Measurements from ENCODE around the gene FOLR3.
"Not testable (repeated sequence)": the region's sequence is repeated elsewhere in the genome, so short reads cannot be mapped to it uniquely, and the experiment has no call there.

FOLR3 gene

GRCh38 chr11:72141066-72141465, 5.5 kb downstream of the FOLR3 start:
- H3K9ac ChIP-seq (ENCODE audit: low read depth, low read length, poor library complexity): no peak overlapping the region
- H3K27me3 ChIP-seq (ENCODE audit: control insufficient read depth in 3 of 3, insufficient read depth in 3 of 3, low read depth in 1 of 3, low read length in 3 of 3): peaks cover 0 to 7% (median 2%) of the 10 kb centered on the region in 3 experiments
- no peak overlapping the region for H3K4me3 ChIP-seq (ENCODE audit: low read length in 2 of 2)
- H3K4me1 ChIP-seq (ENCODE audit: control insufficient read depth in 2 of 2, insufficient read depth in 1 of 2, low read depth in 1 of 2, low read length in 2 of 2): no peaks in the 10 kb centered on the region
- no peak overlapping the region for H3K27ac ChIP-seq (replicated peaks; ENCODE audit: low read length)
- H3K4ac ChIP-seq (ENCODE audit: low read length): no peak overlapping the region
- H2BK5ac ChIP-seq (ENCODE audit: low read length): no peak overlapping the region
- H3K23ac ChIP-seq (ENCODE audit: low read depth, low read length, poor library complexity): no peak overlapping the region
- no peak overlapping the region for H3K4me2 ChIP-seq (ENCODE audit: insufficient read depth, low read length, poor library complexity, severe bottlenecking)
- H3K14ac ChIP-seq (ENCODE audit: low read length): no peak overlapping the region
- no peak overlapping the region for H4K91ac ChIP-seq (ENCODE audit: low read depth, low read length, poor library complexity)
- H3K9me3 ChIP-seq (replicated peaks in 1 of 2; ENCODE audit: control insufficient read depth in 2 of 2, insufficient read depth in 1 of 2, low read depth in 1 of 2, low read length in 2 of 2): no peaks in the 10 kb centered on the region
- no peak overlapping the region for H2AFZ ChIP-seq (ENCODE audit: low read length)
- H2BK120ac ChIP-seq (ENCODE audit: low read depth, low read length): no peak overlapping the region
- H2BK15ac ChIP-seq (ENCODE audit: low read length): no peak overlapping the region
- no CpG with 5 or more reads among the region's 3 CpGs for WGBS, 2 donors (ENCODE audit: extremely low coverage in 2 of 2, insufficient read length in 2 of 2, insufficient replicate concordance in 1 of 2)
- no peak overlapping the region for H2AK5ac ChIP-seq (ENCODE audit: low read depth, low read length)
- no peak overlapping the region for H2BK12ac ChIP-seq (ENCODE audit: low read length)
- H3K18ac ChIP-seq (ENCODE audit: low read length): no peak overlapping the region
- H3K79me1 ChIP-seq (ENCODE audit: low read depth, low read length): no peaks in the 10 kb centered on the region
- no peak overlapping the region for H4K8ac ChIP-seq (ENCODE audit: low read depth, low read length)
- H3K36me3 ChIP-seq (replicated peaks in 1 of 2; ENCODE audit: control insufficient read depth in 2 of 2, insufficient read depth in 2 of 2, low read length in 2 of 2): no peaks in the 10 kb centered on the region
- no peak for DNase-seq (ENCODE audit: low spot score)

GRCh38 chr11:72142086-72142485, 6.6 kb downstream of the FOLR3 start:
- not testable (repeated sequence) for H3K4me2 ChIP-seq (ENCODE audit: insufficient read depth, low read length, poor library complexity, severe bottlenecking); H3K27me3 ChIP-seq (ENCODE audit: control insufficient read depth in 3 of 3, insufficient read depth in 3 of 3, low read depth in 1 of 3, low read length in 3 of 3); H2BK120ac ChIP-seq (ENCODE audit: low read depth, low read length); H3K36me3 ChIP-seq (replicated peaks in 1 of 2; ENCODE audit: control insufficient read depth in 2 of 2, insufficient read depth in 2 of 2, low read length in 2 of 2); H3K9me3 ChIP-seq (replicated peaks in 1 of 2; ENCODE audit: control insufficient read depth in 2 of 2, insufficient read depth in 1 of 2, low read depth in 1 of 2, low read length in 2 of 2); H2BK5ac ChIP-seq (ENCODE audit: low read length); H2BK15ac ChIP-seq (ENCODE audit: low read length); H2AFZ ChIP-seq (ENCODE audit: low read length); H4K8ac ChIP-seq (ENCODE audit: low read depth, low read length); H3K23ac ChIP-seq (ENCODE audit: low read depth, low read length, poor library complexity); H3K18ac ChIP-seq (ENCODE audit: low read length); H3K4me1 ChIP-seq (ENCODE audit: control insufficient read depth in 2 of 2, insufficient read depth in 1 of 2, low read depth in 1 of 2, low read length in 2 of 2); H3K9ac ChIP-seq (ENCODE audit: low read depth, low read length, poor library complexity); H3K27ac ChIP-seq (replicated peaks; ENCODE audit: low read length); H3K4me3 ChIP-seq (ENCODE audit: low read length in 2 of 2); DNase-seq (ENCODE audit: low spot score); H3K4ac ChIP-seq (ENCODE audit: low read length); H2AK5ac ChIP-seq (ENCODE audit: low read depth, low read length); H3K14ac ChIP-seq (ENCODE audit: low read length); H3K79me1 ChIP-seq (ENCODE audit: low read depth, low read length); H4K91ac ChIP-seq (ENCODE audit: low read depth, low read length, poor library complexity); H2BK12ac ChIP-seq (ENCODE audit: low read length)
- WGBS, 2 donors (ENCODE audit: extremely low coverage in 2 of 2, insufficient read length in 2 of 2, insufficient replicate concordance in 1 of 2): no CpG with 5 or more reads among the region's 1 CpG

- H3K27me3 ChIP-seq (ENCODE audit: control insufficient read depth in 3 of 3, insufficient read depth in 3 of 3, low read depth in 1 of 3, low read length in 3 of 3); H2AK5ac ChIP-seq (ENCODE audit: low read depth, low read length); H3K18ac ChIP-seq (ENCODE audit: low read length); H3K36me3 ChIP-seq (replicated peaks in 1 of 2; ENCODE audit: control insufficient read depth in 2 of 2, insufficient read depth in 2 of 2, low read length in 2 of 2); H3K23ac ChIP-seq (ENCODE audit: low read depth, low read length, poor library complexity); H2BK12ac ChIP-seq (ENCODE audit: low read length); H2BK120ac ChIP-seq (ENCODE audit: low read depth, low read length); H4K91ac ChIP-seq (ENCODE audit: low read depth, low read length, poor library complexity); H3K14ac ChIP-seq (ENCODE audit: low read length); H3K4ac ChIP-seq (ENCODE audit: low read length); H3K79me1 ChIP-seq (ENCODE audit: low read depth, low read length); H2AFZ ChIP-seq (ENCODE audit: low read length); H3K4me2 ChIP-seq (ENCODE audit: insufficient read depth, low read length, poor library complexity, severe bottlenecking); H2BK5ac ChIP-seq (ENCODE audit: low read length); H2BK15ac ChIP-seq (ENCODE audit: low read length); H3K9me3 ChIP-seq (replicated peaks in 1 of 2; ENCODE audit: control insufficient read depth in 2 of 2, insufficient read depth in 1 of 2, low read depth in 1 of 2, low read length in 2 of 2); H3K27ac ChIP-seq (replicated peaks; ENCODE audit: low read length); H4K8ac ChIP-seq (ENCODE audit: low read depth, low read length); H3K4me1 ChIP-seq (ENCODE audit: control insufficient read depth in 2 of 2, insufficient read depth in 1 of 2, low read depth in 1 of 2, low read length in 2 of 2); H3K4me3 ChIP-seq (ENCODE audit: low read length in 2 of 2); H3K9ac ChIP-seq (ENCODE audit: low read depth, low read length, poor library complexity); DNase-seq (ENCODE audit: low spot score): not testable (repeated sequence)
- WGBS, 2 donors (ENCODE audit: extremely low coverage in 2 of 2, insufficient read length in 2 of 2, insufficient replicate concordance in 1 of 2): no CpG with 5 or more reads among the region's 1 CpG
Observed at GRCh38 chr11:72142543-72142942, 7.0 kb downstream of the FOLR3 start.

- H2AFZ ChIP-seq (ENCODE audit: low read length): no peak overlapping the region
- H3K18ac ChIP-seq (ENCODE audit: low read length): no peak overlapping the region
- no peaks in the 10 kb centered on the region for H3K9me3 ChIP-seq (replicated peaks in 1 of 2; ENCODE audit: control insufficient read depth in 2 of 2, insufficient read depth in 1 of 2, low read depth in 1 of 2, low read length in 2 of 2)
- H3K27me3 ChIP-seq (ENCODE audit: control insufficient read depth in 3 of 3, insufficient read depth in 3 of 3, low read depth in 1 of 3, low read length in 3 of 3): peaks cover 0 to 7% (median 0%) of the 10 kb centered on the region in 3 experiments
- WGBS, 2 donors (ENCODE audit: extremely low coverage in 2 of 2, insufficient read length in 2 of 2, insufficient replicate concordance in 1 of 2): no CpG with 5 or more reads among the region's 4 CpGs
- no peak overlapping the region for H3K23ac ChIP-seq (ENCODE audit: low read depth, low read length, poor library complexity)
- no peaks in the 10 kb centered on the region for H3K4me1 ChIP-seq (ENCODE audit: control insufficient read depth in 2 of 2, insufficient read depth in 1 of 2, low read depth in 1 of 2, low read length in 2 of 2)
- H3K9ac ChIP-seq (ENCODE audit: low read depth, low read length, poor library complexity): no peak overlapping the region
- no peak overlapping the region for H3K27ac ChIP-seq (replicated peaks; ENCODE audit: low read length)
- H3K4ac ChIP-seq (ENCODE audit: low read length): no peak overlapping the region
- no peak overlapping the region for H2BK15ac ChIP-seq (ENCODE audit: low read length)
- H3K79me1 ChIP-seq (ENCODE audit: low read depth, low read length): no peaks in the 10 kb centered on the region
- no peak overlapping the region for H3K4me2 ChIP-seq (ENCODE audit: insufficient read depth, low read length, poor library complexity, severe bottlenecking)
- no peak overlapping the region for H3K4me3 ChIP-seq (ENCODE audit: low read length in 2 of 2)
- no peaks in the 10 kb centered on the region for H3K36me3 ChIP-seq (replicated peaks in 1 of 2; ENCODE audit: control insufficient read depth in 2 of 2, insufficient read depth in 2 of 2, low read length in 2 of 2)
- H3K14ac ChIP-seq (ENCODE audit: low read length): no peak overlapping the region
- no peak overlapping the region for H4K91ac ChIP-seq (ENCODE audit: low read depth, low read length, poor library complexity)
- no peak overlapping the region for H2BK5ac ChIP-seq (ENCODE audit: low read length)
- H2BK12ac ChIP-seq (ENCODE audit: low read length): no peak overlapping the region
- H4K8ac ChIP-seq (ENCODE audit: low read depth, low read length): peak overlapping the region; percentile 3
- DNase-seq (ENCODE audit: low spot score): no peak
- no peak overlapping the region for H2AK5ac ChIP-seq (ENCODE audit: low read depth, low read length)
- no peak overlapping the region for H2BK120ac ChIP-seq (ENCODE audit: low read depth, low read length)
Observed at GRCh38 chr11:72144807-72145565, 9.5 kb downstream of the FOLR3 start.
